Right lobe of liver (tissue), 4 donors: ENCODE results near the gene PAX2.
"Not testable (repeated sequence)": the region's sequence is repeated elsewhere in the genome, so short reads cannot be mapped to it uniquely, and the experiment has no call there.

Experiments used
- POLR2A ChIP-seq: fragments of 450-650 bp; IDR thresholded peaks from one replicate; pipeline ENCODE4 v1.6.1; 2017; ENCODE audit warnings: antibody characterized with exemption, mild to moderate bottlenecking
- TF ChIP-seq, protein P1 (sequence below), 4 donors: fragments of 200-600 bp in 3 of 4; fragments of 450-650 bp in 1 of 4; IDR thresholded peaks; one replicate each; pipeline versions ENCODE4 v1.5.1 to v1.8.0; 2016 to 2022; ENCODE audit warnings: antibody characterized with exemption in 4 of 4, mild to moderate bottlenecking in 2 of 4
- donor health status: DM: no; HTN: no; CAD: no.
- donor health status: DM: no; HTN: no; CAD: no.
- donor health status: DM: no; HTN: yes; CAD: no.

DNA sequence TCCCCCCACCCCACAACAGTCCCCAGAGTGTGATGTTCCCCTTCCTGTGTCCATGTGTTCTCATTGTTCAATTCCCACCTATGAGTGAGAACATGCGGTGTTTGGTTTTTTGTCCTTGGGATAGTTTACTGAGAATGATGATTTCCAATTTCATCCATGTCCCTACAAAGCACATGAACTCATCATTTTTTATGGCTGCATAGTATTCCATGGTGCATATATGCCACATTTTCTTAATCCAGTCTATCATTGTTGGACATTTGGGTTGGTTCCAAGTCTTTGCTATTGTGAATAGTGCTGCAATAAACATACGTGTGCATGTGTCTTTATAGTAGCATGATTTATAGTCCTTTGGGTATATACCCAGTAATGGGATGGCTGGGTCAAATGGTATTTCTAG is 43.7 kb upstream of the PAX2 start:
- TF ChIP-seq, protein P1, sequence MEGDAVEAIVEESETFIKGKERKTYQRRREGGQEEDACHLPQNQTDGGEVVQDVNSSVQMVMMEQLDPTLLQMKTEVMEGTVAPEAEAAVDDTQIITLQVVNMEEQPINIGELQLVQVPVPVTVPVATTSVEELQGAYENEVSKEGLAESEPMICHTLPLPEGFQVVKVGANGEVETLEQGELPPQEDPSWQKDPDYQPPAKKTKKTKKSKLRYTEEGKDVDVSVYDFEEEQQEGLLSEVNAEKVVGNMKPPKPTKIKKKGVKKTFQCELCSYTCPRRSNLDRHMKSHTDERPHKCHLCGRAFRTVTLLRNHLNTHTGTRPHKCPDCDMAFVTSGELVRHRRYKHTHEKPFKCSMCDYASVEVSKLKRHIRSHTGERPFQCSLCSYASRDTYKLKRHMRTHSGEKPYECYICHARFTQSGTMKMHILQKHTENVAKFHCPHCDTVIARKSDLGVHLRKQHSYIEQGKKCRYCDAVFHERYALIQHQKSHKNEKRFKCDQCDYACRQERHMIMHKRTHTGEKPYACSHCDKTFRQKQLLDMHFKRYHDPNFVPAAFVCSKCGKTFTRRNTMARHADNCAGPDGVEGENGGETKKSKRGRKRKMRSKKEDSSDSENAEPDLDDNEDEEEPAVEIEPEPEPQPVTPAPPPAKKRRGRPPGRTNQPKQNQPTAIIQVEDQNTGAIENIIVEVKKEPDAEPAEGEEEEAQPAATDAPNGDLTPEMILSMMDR (IDR thresholded peaks at IDR 0.05), result not testable (repeated sequence)
- not testable (repeated sequence) for TF ChIP-seq POLR2A
